GM19351 (cell line): ENCODE measurements around the gene FAM200B.

Experiments
- ATAC-seq: cut with Tn5 transposase; IDR thresholded peaks from one replicate; pipeline ENCODE4 v1.9.1; 2021; ENCODE audit warnings: mild to moderate bottlenecking, moderate library complexity; ENCODE audit not compliant: unreplicated experiment

The FAM200B gene

GRCh38 chr4:15681372-15682241, at the start of gene FAM200B:
FAM200B (plus strand) TSS chr4:15681827; CDS start chr4:15686978, 5,151 bp downstream.
- ATAC-seq: peak; percentile 88

- no peak for ATAC-seq
Observed at GRCh38 chr4:15636818-15637217, 44.8 kb upstream of the FAM200B start.

GRCh38 chr4:15638418-15638817, 43.2 kb upstream of the FAM200B start:
- ATAC-seq: no peak

- peak; percentile 63 for ATAC-seq
Observed at GRCh38 chr4:15648600-15648999, 33.0 kb upstream of the FAM200B start.

GRCh38 chr4:15649914-15650545, 31.6 kb upstream of the FAM200B start:
- peak; percentile 42 for ATAC-seq

GRCh38 chr4:15651676-15652075, 30.0 kb upstream of the FAM200B start:
- no peak for ATAC-seq

GRCh38 chr4:15652191-15652590, 29.4 kb upstream of the FAM200B start:
- no peak for ATAC-seq

GRCh38 chr4:15652841-15653240, 28.8 kb upstream of the FAM200B start:
- ATAC-seq: no peak

GRCh38 chr4:15653420-15653819, 28.2 kb upstream of the FAM200B start:
- ATAC-seq: no peak

- ATAC-seq: peak; percentile 37
Observed at GRCh38 chr4:15653864-15654592, 27.6 kb upstream of the FAM200B start.

GRCh38 chr4:15654593-15655222, 26.9 kb upstream of the FAM200B start:
- peak; percentile 47 for ATAC-seq

GRCh38 chr4:15655223-15656037, 26.2 kb upstream of the FAM200B start, which contains the start of gene FBXL5:
FBXL5 (minus strand) TSS chr4:15655357; CDS start chr4:15655287, 70 bp downstream.
- peak; percentile 62 for ATAC-seq

- ATAC-seq: no peak
Observed at GRCh38 chr4:15656038-15656470, 25.6 kb upstream of the FAM200B start.

GRCh38 chr4:15657366-15657765, 24.3 kb upstream of the FAM200B start:
- no peak for ATAC-seq

- ATAC-seq: no peak
Observed at GRCh38 chr4:15658136-15658770, 23.4 kb upstream of the FAM200B start.

GRCh38 chr4:15658781-15659180, 22.8 kb upstream of the FAM200B start:
- no peak for ATAC-seq

- ATAC-seq: no peak
Observed at GRCh38 chr4:15659768-15660570, 21.7 kb upstream of the FAM200B start.

- no peak for ATAC-seq
Observed at GRCh38 chr4:15665753-15666365, 15.8 kb upstream of the FAM200B start.
